Activated CD8-positive, alpha-beta T cell treated with anti-CD3 and anti-CD28 coated beads, Interleukin-2, amount 10 ng/mL, durations not matched to agents 7 days and 5 days (primary cell): Measurements from ENCODE around the gene GNAQ. TPM values are rescaled to one million over a fixed set of nuclear protein-coding genes. Genes with fewer than 3 reads are reported as not detected.
A peak's percentile ranks its signal among the peaks of the same experiment; 100 is the strongest.

ENCODE experiments used
- ATAC-seq: fragments of 150-1000 bp; cut with Tn5 transposase; one replicate; pipeline ENCODE4 v1.10.0; 2021; ENCODE audit warnings: moderate library complexity
- CTCF ChIA-PET: fragments of 350-600 bp; sonication (Branson Sonifier 250); formaldehyde crosslinking; loops from one replicate; lab custom pipeline; 2021; ENCODE audit warnings: antibody characterized with exemption; lab: Charles Lee
- POLR2A ChIA-PET: fragments of 350-600 bp; sonication (Branson Sonifier 250); formaldehyde crosslinking; loops from one replicate; lab custom pipeline; 2021; ENCODE audit warnings: antibody characterized with exemption; lab: Charles Lee
- DNase-seq: peaks from one replicate; pipeline ENCODE4 v3.0.0-alpha.2; 2020
- H3K27ac Mint-ChIP-seq: one replicate; pipeline ENCODE4 v1.8.0; 2021; ENCODE audit warnings: mild to moderate bottlenecking, mixed read lengths
- H3K27me3 Mint-ChIP-seq: one replicate; pipeline ENCODE4 v1.8.0; 2021; ENCODE audit warnings: low read depth, mixed read lengths
- H3K36me3 Mint-ChIP-seq: one replicate; pipeline ENCODE4 v1.8.0; 2021; ENCODE audit warnings: low read depth, mixed read lengths
- H3K4me1 Mint-ChIP-seq: one replicate; pipeline ENCODE4 v1.8.0; 2021; ENCODE audit warnings: low read depth, mixed read lengths
- H3K4me3 Mint-ChIP-seq: one replicate; pipeline ENCODE4 v1.8.0; 2021; ENCODE audit warnings: mild to moderate bottlenecking, mixed read lengths
- H3K9me3 Mint-ChIP-seq: one replicate; pipeline ENCODE4 v1.8.0; 2022; ENCODE audit warnings: mixed read lengths; ENCODE audit not compliant: insufficient read depth
- total RNA-seq, 2 experiments: library from RNA; stranded (reverse); gene quantifications; one replicate each; pipeline ENCODE4 v1.2.3, GENCODE V29; 2021

The GNAQ gene
- total RNA-seq, 2 experiments from 2014 or later = 29.0 to 29.7 TPM

- POLR2A ChIA-PET = interaction anchor here (0.6 to 2.1 kb wide), 5 partner anchors 13 to 204 kb away, joined by 3 to 20 read pairs (median 4); partner anchors contain the start of gene CEP78
- Mint-ChIP-seq H3K4me1 (peaks cover 52% of the 10 kb centered on the region), H3K4me3 (peak overlapping the region; percentile 81), H3K27ac (peak overlapping the region; percentile 85), H3K27me3 (peaks cover 4% of the 10 kb centered on the region), H3K36me3 (peaks cover 4% of the 10 kb centered on the region), H3K9me3 (no peaks in the 10 kb centered on the region)
- ATAC-seq = peak; percentile 62
- DNase-seq = peak; percentile 82
- CTCF ChIA-PET = interaction anchor here (0.6 to 4.5 kb wide), 8 partner anchors 20 to 338 kb away, joined by 3 to 32 read pairs (median 4); no protein-coding TSS in a partner anchor
These were observed 500 bp upstream of the GNAQ start for GRCh38 chr9:78031893-78032729.

GRCh38 chr9:78030553-78031443 lies 813 bp downstream of the GNAQ start:
- Mint-ChIP-seq H3K4me1 (peaks cover 49% of the 10 kb centered on the region), H3K9me3 (no peaks in the 10 kb centered on the region)

GRCh38 chr9:78030296-78030552 lies 1.4 kb downstream of the GNAQ start:
- H3K27me3 Mint-ChIP-seq = no peaks in the 10 kb centered on the region

More at GRCh38 chr9:78030553-78031443, 813 bp downstream of the GNAQ start:
- peaks cover 4% of the 10 kb centered on the region for H3K36me3 Mint-ChIP-seq
- peak overlapping the region; percentile 90 for H3K27ac Mint-ChIP-seq
- DNase-seq (peak; percentile 66), ATAC-seq (peak; percentile 31)
- H3K27me3 Mint-ChIP-seq = peaks cover 4% of the 10 kb centered on the region
- H3K4me3 Mint-ChIP-seq = peak overlapping the region; percentile 95
- POLR2A ChIA-PET = interaction anchor here (0.7 to 2.1 kb wide), 5 partner anchors 15 to 205 kb away, joined by 3 to 20 read pairs (median 4); partner anchors contain the start of gene CEP78
- CTCF ChIA-PET = interaction anchor here (0.7 to 3.5 kb wide), 5 partner anchors 14 to 339 kb away, joined by 3 to 25 read pairs (median 3); no protein-coding TSS in a partner anchor

GRCh38 chr9:78029551-78030295 lies 1.9 kb downstream of the GNAQ start:
- Mint-ChIP-seq H3K4me3 (peak overlapping the region; percentile 95), H3K27me3 (no peaks in the 10 kb centered on the region), H3K4me1 (peaks cover 39% of the 10 kb centered on the region), H3K9me3 (no peaks in the 10 kb centered on the region), H3K36me3 (peaks cover 4% of the 10 kb centered on the region), H3K27ac (peak overlapping the region; percentile 90)
- POLR2A ChIA-PET = interaction anchor here (1.0 to 1.5 kb wide), 2 partner anchors 52 to 121 kb away, joined by 4 to 5 read pairs; no protein-coding TSS in a partner anchor
- DNase-seq = peak; percentile 51
- ATAC-seq = no peak
- CTCF ChIA-PET = interaction anchor here (0.7 to 1.7 kb wide), 10 partner anchors 13 to 188 kb away, joined by 3 to 22 read pairs (median 4); no protein-coding TSS in a partner anchor

More at GRCh38 chr9:78030296-78030552, 1.4 kb downstream of the GNAQ start:
- Mint-ChIP-seq H3K27ac (peak overlapping the region; percentile 90), H3K36me3 (peaks cover 4% of the 10 kb centered on the region), H3K4me3 (peak overlapping the region; percentile 95), H3K9me3 (no peaks in the 10 kb centered on the region), H3K4me1 (peaks cover 44% of the 10 kb centered on the region)
- ChIA-PET CTCF (interaction anchor here (0.9 to 3.5 kb wide), 7 partner anchors 13 to 189 kb away, joined by 3 to 25 read pairs (median 6); no protein-coding TSS in a partner anchor), POLR2A (interaction anchor here (1.5 kb wide), 1 partner anchor 52 kb away, joined by 4 read pairs; no protein-coding TSS in a partner anchor)
- DNase-seq = peak; percentile 42
- ATAC-seq = peak; percentile 17

GRCh38 chr9:78028926-78029325 lies 2.7 kb downstream of the GNAQ start:
- CTCF ChIA-PET = interaction anchor here (0.7 to 1.7 kb wide), 7 partner anchors 12 to 187 kb away, joined by 3 to 22 read pairs (median 5); no protein-coding TSS in a partner anchor
- no peaks in the 10 kb centered on the region for H3K27me3 Mint-ChIP-seq
- ATAC-seq (no peak), DNase-seq (no peak)
- POLR2A ChIA-PET = interaction anchor here (1.0 to 1.5 kb wide), 2 partner anchors 51 to 120 kb away, joined by 4 to 5 read pairs; no protein-coding TSS in a partner anchor
- peaks cover 4% of the 10 kb centered on the region for H3K36me3 Mint-ChIP-seq
- H3K4me1 Mint-ChIP-seq = peaks cover 38% of the 10 kb centered on the region
- H3K9me3 Mint-ChIP-seq = no peaks in the 10 kb centered on the region
- H3K27ac Mint-ChIP-seq = no peak overlapping the region
- H3K4me3 Mint-ChIP-seq = peak overlapping the region; percentile 95

- Mint-ChIP-seq H3K36me3 (peaks cover 7% of the 10 kb centered on the region), H3K4me3 (no peak overlapping the region), H3K9me3 (no peaks in the 10 kb centered on the region), H3K27ac (no peak overlapping the region), H3K27me3 (no peaks in the 10 kb centered on the region), H3K4me1 (peaks cover 37% of the 10 kb centered on the region)
- DNase-seq (no peak), ATAC-seq (no peak)
- CTCF ChIA-PET = interaction anchor here (1.6 kb wide), 1 partner anchor 8 kb away, joined by 8 read pairs; no protein-coding TSS in a partner anchor
- POLR2A ChIA-PET = no interaction called here
These were observed 4.7 kb downstream of the GNAQ start for GRCh38 chr9:78026947-78027346.

GRCh38 chr9:78026416-78026815 lies 5.2 kb downstream of the GNAQ start:
- ChIA-PET POLR2A (no interaction called here), CTCF (interaction anchor here (1.6 kb wide), 1 partner anchor 9 kb away, joined by 8 read pairs; no protein-coding TSS in a partner anchor)
- H3K36me3 Mint-ChIP-seq = peaks cover 9% of the 10 kb centered on the region
- ATAC-seq (no peak), DNase-seq (no peak)
- no peaks in the 10 kb centered on the region for H3K27me3 Mint-ChIP-seq
- no peaks in the 10 kb centered on the region for H3K9me3 Mint-ChIP-seq
- H3K4me1 Mint-ChIP-seq = peaks cover 39% of the 10 kb centered on the region
- H3K4me3 Mint-ChIP-seq = no peak overlapping the region
- no peak overlapping the region for H3K27ac Mint-ChIP-seq

- Mint-ChIP-seq H3K4me1 (peaks cover 45% of the 10 kb centered on the region), H3K27ac (no peak overlapping the region), H3K27me3 (no peaks in the 10 kb centered on the region), H3K9me3 (no peaks in the 10 kb centered on the region), H3K4me3 (no peak overlapping the region), H3K36me3 (peaks cover 11% of the 10 kb centered on the region)
- ChIA-PET CTCF (interaction anchor here (1.0 to 2.0 kb wide), 3 partner anchors 10 to 48 kb away, joined by 3 to 13 read pairs (median 11); no protein-coding TSS in a partner anchor), POLR2A (interaction anchor here (0.7 kb wide), 1 partner anchor 235 kb away, joined by 3 read pairs; no protein-coding TSS in a partner anchor)
- ATAC-seq (no peak), DNase-seq (no peak)
These were observed 6.4 kb downstream of the GNAQ start for GRCh38 chr9:78025186-78025585.

GRCh38 chr9:78023003-78023741 lies 8.4 kb downstream of the GNAQ start:
- CTCF ChIA-PET = interaction anchor here (1.0 to 3.8 kb wide), 4 partner anchors 12 to 46 kb away, joined by 3 to 19 read pairs (median 8); no protein-coding TSS in a partner anchor
- no peak for ATAC-seq
- Mint-ChIP-seq H3K36me3 (peaks cover 12% of the 10 kb centered on the region), H3K27ac (no peak overlapping the region), H3K27me3 (no peaks in the 10 kb centered on the region), H3K9me3 (no peaks in the 10 kb centered on the region), H3K4me3 (no peak overlapping the region), H3K4me1 (peaks cover 29% of the 10 kb centered on the region)
- POLR2A ChIA-PET = no interaction called here
- DNase-seq = no peak

GRCh38 chr9:78021697-78022096 lies 9.9 kb downstream of the GNAQ start:
- no peaks in the 10 kb centered on the region for H3K9me3 Mint-ChIP-seq
- CTCF ChIA-PET = interaction anchor here (1.4 to 3.8 kb wide), 2 partner anchors 13 to 44 kb away, joined by 3 to 19 read pairs; no protein-coding TSS in a partner anchor
- POLR2A ChIA-PET = no interaction called here
- peaks cover 12% of the 10 kb centered on the region for H3K36me3 Mint-ChIP-seq
- H3K4me1 Mint-ChIP-seq = peaks cover 40% of the 10 kb centered on the region
- DNase-seq (no peak), ATAC-seq (no peak)
- H3K4me3 Mint-ChIP-seq = no peak overlapping the region
- H3K27me3 Mint-ChIP-seq = no peaks in the 10 kb centered on the region
- no peak overlapping the region for H3K27ac Mint-ChIP-seq
